Measurements from ENCODE around the gene MYL5.

Gene MYL5

DNA sequence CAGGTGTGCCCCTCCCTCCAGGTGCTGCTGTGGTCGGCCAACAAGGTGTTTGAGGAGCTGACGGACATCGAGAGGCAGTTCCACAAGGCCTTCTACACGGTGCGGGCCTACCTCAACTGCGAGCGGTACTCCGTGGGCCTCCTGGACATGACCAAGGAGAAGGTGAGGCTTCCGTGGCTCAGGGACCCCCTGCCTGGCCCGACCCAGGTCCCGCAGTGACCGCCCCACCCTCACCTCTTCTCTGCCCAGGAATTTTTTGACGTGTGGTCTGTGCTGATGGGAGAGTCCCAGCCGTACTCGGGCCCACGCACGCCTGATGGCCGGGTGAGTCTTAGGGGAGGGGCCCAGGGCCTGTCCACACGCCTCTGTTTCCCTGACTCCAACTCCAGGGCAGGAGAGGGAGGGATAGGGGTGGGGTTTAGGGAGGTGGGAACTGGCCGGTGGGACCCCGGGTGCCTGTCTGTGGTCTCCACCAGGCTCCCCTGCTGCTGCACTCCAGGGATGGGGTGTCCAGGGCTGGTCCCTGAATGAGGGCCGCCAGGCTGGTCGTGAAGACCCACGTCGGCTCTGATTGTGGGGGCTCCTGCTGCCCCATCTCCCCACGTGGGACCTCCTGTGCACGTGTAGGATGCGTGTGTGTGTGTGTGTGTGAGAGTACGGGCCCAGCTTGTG lies 20.4 kb upstream of the MYL5 start:
- TF ChIP-seq, protein P1, sequence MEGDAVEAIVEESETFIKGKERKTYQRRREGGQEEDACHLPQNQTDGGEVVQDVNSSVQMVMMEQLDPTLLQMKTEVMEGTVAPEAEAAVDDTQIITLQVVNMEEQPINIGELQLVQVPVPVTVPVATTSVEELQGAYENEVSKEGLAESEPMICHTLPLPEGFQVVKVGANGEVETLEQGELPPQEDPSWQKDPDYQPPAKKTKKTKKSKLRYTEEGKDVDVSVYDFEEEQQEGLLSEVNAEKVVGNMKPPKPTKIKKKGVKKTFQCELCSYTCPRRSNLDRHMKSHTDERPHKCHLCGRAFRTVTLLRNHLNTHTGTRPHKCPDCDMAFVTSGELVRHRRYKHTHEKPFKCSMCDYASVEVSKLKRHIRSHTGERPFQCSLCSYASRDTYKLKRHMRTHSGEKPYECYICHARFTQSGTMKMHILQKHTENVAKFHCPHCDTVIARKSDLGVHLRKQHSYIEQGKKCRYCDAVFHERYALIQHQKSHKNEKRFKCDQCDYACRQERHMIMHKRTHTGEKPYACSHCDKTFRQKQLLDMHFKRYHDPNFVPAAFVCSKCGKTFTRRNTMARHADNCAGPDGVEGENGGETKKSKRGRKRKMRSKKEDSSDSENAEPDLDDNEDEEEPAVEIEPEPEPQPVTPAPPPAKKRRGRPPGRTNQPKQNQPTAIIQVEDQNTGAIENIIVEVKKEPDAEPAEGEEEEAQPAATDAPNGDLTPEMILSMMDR (IDR thresholded peaks at IDR 0.05; ENCODE audit: low read depth, low read length) = no peak
- in situ Hi-C loops (cut with HindIII; ENCODE audit: low sequenced_read_pairs) = no loop called here
- no peak overlapping the region for H3K4me3 ChIP-seq (ENCODE audit: low read depth, low read length)
- no peak for DNase-seq (ENCODE audit: low read depth, low spot score)

GRCh38 chr4:654503-654845 lies 19.9 kb upstream of the MYL5 start:
- TF ChIP-seq, protein P1 (IDR thresholded peaks at IDR 0.05; ENCODE audit: low read depth, low read length) = no peak
- H3K4me3 ChIP-seq (ENCODE audit: low read depth, low read length) = no peak overlapping the region
- DNase-seq (ENCODE audit: low read depth, low spot score) = no peak
- in situ Hi-C loops (cut with HindIII; ENCODE audit: low sequenced_read_pairs) = no loop called here

DNA sequence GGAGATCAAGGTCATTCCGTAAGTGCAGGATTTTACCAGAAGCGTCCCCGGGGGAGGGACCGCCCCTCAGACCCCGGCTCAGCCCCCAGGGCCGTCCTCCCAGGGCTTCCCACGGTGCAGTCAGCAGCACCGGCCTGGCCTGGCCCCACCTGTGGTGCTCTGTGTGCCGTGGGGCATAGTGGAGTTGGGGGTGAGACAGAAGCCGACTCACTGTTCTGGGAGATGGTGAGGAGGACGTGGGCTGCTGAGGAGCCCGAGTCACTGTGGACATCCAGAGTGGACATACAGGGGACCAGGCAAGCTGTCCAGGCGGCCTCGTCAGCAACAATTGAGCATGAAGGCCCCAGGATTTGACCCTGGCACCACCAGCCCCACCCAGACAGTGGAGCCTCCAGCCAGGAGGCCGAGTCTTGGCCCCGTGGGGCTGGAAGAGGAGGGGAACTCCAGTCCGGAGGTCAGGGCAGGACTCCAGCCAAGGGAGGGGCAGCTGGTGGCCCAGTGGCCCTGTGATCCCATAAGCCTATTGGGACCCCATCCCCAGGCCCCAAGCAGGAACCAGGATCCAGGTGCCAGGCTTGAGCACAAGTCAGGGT lies 19.4 kb upstream of the MYL5 start:
- TF ChIP-seq, protein P1 (IDR thresholded peaks at IDR 0.05; ENCODE audit: low read depth, low read length) = no peak
- no peak for DNase-seq (ENCODE audit: low read depth, low spot score)
- in situ Hi-C loops (cut with HindIII; ENCODE audit: low sequenced_read_pairs) = no loop called here
- no peak overlapping the region for H3K4me3 ChIP-seq (ENCODE audit: low read depth, low read length)

DNA sequence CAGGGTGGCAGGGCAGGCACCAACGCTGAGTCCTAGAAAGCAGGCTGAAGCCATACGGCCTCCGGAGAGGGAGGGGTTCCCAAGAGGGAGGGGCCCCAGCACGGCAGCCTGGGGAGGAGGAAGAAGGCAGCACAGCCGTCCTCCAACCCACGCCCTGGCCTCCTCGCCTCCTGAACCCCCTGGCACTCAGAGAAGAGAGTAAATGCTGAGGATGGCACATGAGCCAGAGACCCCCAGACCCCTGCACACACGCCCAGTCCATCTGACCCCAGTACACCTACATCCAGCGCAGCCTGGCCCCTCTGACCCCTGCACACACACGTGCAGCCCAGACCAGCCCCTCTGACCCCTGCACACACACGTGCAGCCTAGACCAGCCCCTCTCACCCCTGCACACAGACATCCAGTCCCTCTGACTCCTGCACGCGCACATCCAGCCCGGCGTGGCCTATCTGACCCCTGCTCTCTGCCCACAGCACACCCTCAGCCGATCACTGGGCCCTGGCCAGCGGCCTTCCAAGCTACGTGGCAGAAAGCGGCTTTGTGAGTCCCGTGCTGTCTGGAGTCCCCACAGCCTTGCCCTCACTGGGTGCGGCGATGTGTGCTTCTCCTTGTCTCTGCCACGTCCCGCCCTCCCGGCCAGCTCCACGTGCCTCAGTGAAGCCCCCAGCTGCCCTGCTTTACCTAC lies 18.7 kb upstream of the MYL5 start:
- no peak for DNase-seq (ENCODE audit: low read depth, low spot score)
- in situ Hi-C loops (cut with HindIII; ENCODE audit: low sequenced_read_pairs) = no loop called here
- TF ChIP-seq, protein P1 (IDR thresholded peaks at IDR 0.05; ENCODE audit: low read depth, low read length) = no peak
- no peak overlapping the region for H3K4me3 ChIP-seq (ENCODE audit: low read depth, low read length)

DNA sequence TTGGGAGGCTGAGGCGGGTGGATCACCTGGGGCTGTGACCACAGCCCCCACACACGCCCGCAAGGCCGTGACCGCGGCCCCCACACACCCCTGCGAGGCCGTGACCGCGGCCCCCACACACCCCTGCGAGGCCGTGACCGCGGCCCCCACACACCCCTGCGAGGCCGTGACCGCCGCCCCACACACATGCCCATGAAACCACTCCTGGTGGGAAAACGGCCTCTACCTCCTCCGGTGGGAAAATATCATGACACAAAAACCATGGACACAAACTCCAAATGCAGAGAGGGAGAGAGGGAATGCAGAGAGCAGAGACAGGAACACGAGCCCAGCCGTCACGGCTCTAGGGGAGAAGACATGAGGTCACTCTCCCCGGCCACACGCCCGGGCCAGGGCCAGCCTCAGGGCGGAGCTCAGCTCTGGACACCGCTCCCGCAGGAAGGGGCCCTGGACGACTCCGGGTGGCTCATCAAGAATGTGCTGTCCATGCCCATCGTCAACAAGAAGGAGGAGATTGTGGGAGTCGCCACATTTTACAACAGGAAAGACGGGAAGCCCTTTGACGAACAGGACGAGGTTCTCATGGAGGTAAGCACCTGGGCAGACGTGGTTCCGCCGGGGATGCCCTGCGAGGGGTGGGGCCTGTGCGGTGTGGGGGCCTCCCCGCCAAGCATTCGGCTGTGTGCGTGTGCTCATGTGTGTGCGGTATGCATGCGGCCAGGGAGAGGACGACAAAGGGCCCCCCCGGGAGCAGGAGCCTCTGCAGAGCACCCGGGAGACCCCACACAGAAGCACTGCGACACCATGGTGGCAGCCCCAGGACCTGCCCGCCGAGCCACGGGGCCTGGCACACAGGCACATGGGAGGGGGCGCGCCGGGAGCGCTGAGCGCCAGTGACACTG lies 17.7 kb upstream of the MYL5 start:
- TF ChIP-seq, protein P1 (IDR thresholded peaks at IDR 0.05; ENCODE audit: low read depth, low read length) = no peak
- H3K4me3 ChIP-seq (ENCODE audit: low read depth, low read length) = no peak overlapping the region
- DNase-seq (ENCODE audit: low read depth, low spot score) = no peak
- in situ Hi-C loops (cut with HindIII; ENCODE audit: low sequenced_read_pairs) = no loop called here

- TF ChIP-seq, protein P1 (IDR thresholded peaks at IDR 0.05; ENCODE audit: low read depth, low read length) = no peak
- in situ Hi-C loops (cut with HindIII; ENCODE audit: low sequenced_read_pairs) = no loop called here
- no peak overlapping the region for H3K4me3 ChIP-seq (ENCODE audit: low read depth, low read length)
- DNase-seq (ENCODE audit: low read depth, low spot score) = no peak
Measured at GRCh38 chr4:657338-657833, 17.0 kb upstream of the MYL5 start.
